ENCODE results near the gene SECTM1. TPM values are rescaled to one million over a fixed set of nuclear protein-coding genes. Genes with fewer than 3 reads are reported as not detected.

The SECTM1 gene
- total and polyA plus RNA-seq, 9 of the 15 experiments (the other 6 are each of a cell fraction or from before 2014, with no cell fraction given) = 0.11 to 0.46 (median 0.18) TPM; not detected in 6

- TF ChIP-seq ATF6 (CRISPR knock-in tag; IDR thresholded peaks at IDR 0.05) (no peak), RCOR1 (IDR thresholded peaks at IDR 0.05; ENCODE audit: borderline replicate concordance in 1 of 2, low read depth in 2 of 2, low read length in 2 of 2) (no peak), SAP30 (IDR thresholded peaks at IDR 0.05; ENCODE audit: borderline replicate concordance, insufficient read depth, low read depth, low read length, poor library complexity, severe bottlenecking) (no peak), FOXK2 (conservative IDR thresholded peaks at IDR 0.05 in 1 of 2, IDR thresholded peaks at IDR 0.05 in 1 of 2; ENCODE audit: low read depth in 2 of 2) (no peak), POU5F1 (IDR thresholded peaks at IDR 0.05; ENCODE audit: borderline replicate concordance, low read depth, low read length, partially characterized antibody) (no peak), ZBTB7A (IDR thresholded peaks at IDR 0.05; ENCODE audit: borderline replicate concordance, control insufficient read depth, low read depth, low read length) (peak; percentile 66), ZNF696 (CRISPR knock-in tag; conservative IDR thresholded peaks at IDR 0.05) (no peak), FIP1L1 (IDR thresholded peaks at IDR 0.05; ENCODE audit: low read depth, low read length, poor library complexity, severe bottlenecking) (no peak), ZNF431 (CRISPR knock-in tag; IDR thresholded peaks at IDR 0.05) (peak; percentile 83), ARID3A (IDR thresholded peaks at IDR 0.05; ENCODE audit: borderline replicate concordance, low read depth, low read length) (no peak), HNRNPH1 (optimal IDR thresholded peaks at IDR 0.05; ENCODE audit: low read depth, low read length) (no peak), HMGXB4 (CRISPR knock-in tag; IDR thresholded peaks at IDR 0.05) (peak; percentile 60), IRF1 (CRISPR knock-in tag; IDR thresholded peaks at IDR 0.05; ENCODE audit: borderline replicate concordance) (peak; percentile 79; the same call in 1 of the 2 replicates), MTA1 (IDR thresholded peaks at IDR 0.05; ENCODE audit: borderline replicate concordance) (no peak; the same call in 1 of the 2 replicates), THRA (IDR thresholded peaks at IDR 0.05) (no peak), NFIX (CRISPR knock-in tag; IDR thresholded peaks at IDR 0.05; ENCODE audit: low read depth) (no peak)
Measured at GRCh38 chr17:82358465-82359350, 25.1 kb upstream of the SECTM1 start, which contains the start of gene TEX19 (continued).
